ENCODE data around the gene ZNF215.
"Not testable (repeated sequence)": the region's sequence is repeated elsewhere in the genome, so short reads cannot be mapped to it uniquely, and the experiment has no call there.

ZNF215 gene

GRCh38 chr11:6900327-6900999 is 25.8 kb upstream of the ZNF215 start:
- Histone ChIP-seq H3K9me2 (replicated peaks; ENCODE audit: low read depth, low read length) (no peaks in the 10 kb centered on the region), H3K9ac (ENCODE audit: low read depth, low read length, poor library complexity, severe bottlenecking) (no peak overlapping the region), H3K79me2 (ENCODE audit: insufficient read depth, low read length) (no peaks in the 10 kb centered on the region), H3F3A (ENCODE audit: low read depth) (no peaks in the 10 kb centered on the region), H3K27me3 (ENCODE audit: insufficient read depth, low read length, poor library complexity, severe bottlenecking) (no peaks in the 10 kb centered on the region), H3K9me3 (ENCODE audit: insufficient read depth, low read depth, low read length) (no peaks in the 10 kb centered on the region; the same call in 1 of the 2 replicates), H3K4me1 (ENCODE audit: insufficient read depth, low read length, poor library complexity, severe bottlenecking) (no peaks in the 10 kb centered on the region), H4K20me1 (ENCODE audit: insufficient read depth, low read length, poor library complexity, severe bottlenecking) (no peaks in the 10 kb centered on the region), H3K4me3 (ENCODE audit: low read length, poor library complexity, severe bottlenecking) (no peak overlapping the region), H3K4me2 (ENCODE audit: low read depth, low read length, poor library complexity, severe bottlenecking) (no peak overlapping the region), H3K36me3 (ENCODE audit: insufficient read depth, low read length) (no peaks in the 10 kb centered on the region), H2AFZ (ENCODE audit: low read length) (no peak overlapping the region)
- TF ChIP-seq EZH2phosphoT487 (IDR thresholded peaks at IDR 0.05; ENCODE audit: borderline replicate concordance) (no peak), CTCF (conservative IDR thresholded peaks at IDR 0.05; ENCODE audit: low read length) (peak; percentile 48)

- H3K79me2 ChIP-seq (ENCODE audit: insufficient read depth, low read length); H3F3A ChIP-seq (ENCODE audit: low read depth); H3K9ac ChIP-seq (ENCODE audit: low read depth, low read length, poor library complexity, severe bottlenecking); H2AFZ ChIP-seq (ENCODE audit: low read length); H3K9me3 ChIP-seq (ENCODE audit: insufficient read depth, low read depth, low read length); H3K4me1 ChIP-seq (ENCODE audit: insufficient read depth, low read length, poor library complexity, severe bottlenecking); H3K4me3 ChIP-seq (ENCODE audit: low read length, poor library complexity, severe bottlenecking); H3K36me3 ChIP-seq (ENCODE audit: insufficient read depth, low read length); H3K4me2 ChIP-seq (ENCODE audit: low read depth, low read length, poor library complexity, severe bottlenecking); H3K27me3 ChIP-seq (ENCODE audit: insufficient read depth, low read length, poor library complexity, severe bottlenecking); H4K20me1 ChIP-seq (ENCODE audit: insufficient read depth, low read length, poor library complexity, severe bottlenecking); H3K9me2 ChIP-seq (replicated peaks; ENCODE audit: low read depth, low read length): not testable (repeated sequence)
Observed at GRCh38 chr11:6904804-6905203, 21.4 kb upstream of the ZNF215 start.

- Histone ChIP-seq H3K79me2 (ENCODE audit: insufficient read depth, low read length) (no peaks in the 10 kb centered on the region), H4K20me1 (ENCODE audit: insufficient read depth, low read length, poor library complexity, severe bottlenecking) (no peaks in the 10 kb centered on the region), H3F3A (ENCODE audit: low read depth) (no peaks in the 10 kb centered on the region), H2AFZ (ENCODE audit: low read length) (no peak overlapping the region), H3K9ac (ENCODE audit: low read depth, low read length, poor library complexity, severe bottlenecking) (no peak overlapping the region), H3K4me3 (ENCODE audit: low read length, poor library complexity, severe bottlenecking) (no peak overlapping the region), H3K36me3 (ENCODE audit: insufficient read depth, low read length) (no peaks in the 10 kb centered on the region), H3K4me1 (ENCODE audit: insufficient read depth, low read length, poor library complexity, severe bottlenecking) (no peaks in the 10 kb centered on the region), H3K9me2 (replicated peaks; ENCODE audit: low read depth, low read length) (no peaks in the 10 kb centered on the region), H3K27me3 (ENCODE audit: insufficient read depth, low read length, poor library complexity, severe bottlenecking) (no peaks in the 10 kb centered on the region), H3K4me2 (ENCODE audit: low read depth, low read length, poor library complexity, severe bottlenecking) (no peak overlapping the region), H3K9me3 (ENCODE audit: insufficient read depth, low read depth, low read length) (no peaks in the 10 kb centered on the region)
- TF ChIP-seq CTCF (conservative IDR thresholded peaks at IDR 0.05; ENCODE audit: low read length) (no peak), EZH2phosphoT487 (IDR thresholded peaks at IDR 0.05; ENCODE audit: borderline replicate concordance) (no peak)
Observed at GRCh38 chr11:6911378-6911777, 14.8 kb upstream of the ZNF215 start.

GRCh38 chr11:6911948-6912347 is 14.3 kb upstream of the ZNF215 start:
- Histone ChIP-seq H3K4me2 (ENCODE audit: low read depth, low read length, poor library complexity, severe bottlenecking) (no peak overlapping the region), H3K9me2 (replicated peaks; ENCODE audit: low read depth, low read length) (no peaks in the 10 kb centered on the region), H4K20me1 (ENCODE audit: insufficient read depth, low read length, poor library complexity, severe bottlenecking) (no peaks in the 10 kb centered on the region), H3K9me3 (ENCODE audit: insufficient read depth, low read depth, low read length) (no peaks in the 10 kb centered on the region), H3F3A (ENCODE audit: low read depth) (no peaks in the 10 kb centered on the region), H3K36me3 (ENCODE audit: insufficient read depth, low read length) (no peaks in the 10 kb centered on the region), H3K9ac (ENCODE audit: low read depth, low read length, poor library complexity, severe bottlenecking) (no peak overlapping the region), H3K79me2 (ENCODE audit: insufficient read depth, low read length) (no peaks in the 10 kb centered on the region), H3K4me3 (ENCODE audit: low read length, poor library complexity, severe bottlenecking) (no peak overlapping the region), H2AFZ (ENCODE audit: low read length) (no peak overlapping the region), H3K27me3 (ENCODE audit: insufficient read depth, low read length, poor library complexity, severe bottlenecking) (no peaks in the 10 kb centered on the region), H3K4me1 (ENCODE audit: insufficient read depth, low read length, poor library complexity, severe bottlenecking) (no peaks in the 10 kb centered on the region)
- TF ChIP-seq CTCF (conservative IDR thresholded peaks at IDR 0.05; ENCODE audit: low read length) (no peak), EZH2phosphoT487 (IDR thresholded peaks at IDR 0.05; ENCODE audit: borderline replicate concordance) (no peak)

Measured in Loucy (cell line).